ENCODE measurements around the gene ALG3.

ALG3 gene

DNA sequence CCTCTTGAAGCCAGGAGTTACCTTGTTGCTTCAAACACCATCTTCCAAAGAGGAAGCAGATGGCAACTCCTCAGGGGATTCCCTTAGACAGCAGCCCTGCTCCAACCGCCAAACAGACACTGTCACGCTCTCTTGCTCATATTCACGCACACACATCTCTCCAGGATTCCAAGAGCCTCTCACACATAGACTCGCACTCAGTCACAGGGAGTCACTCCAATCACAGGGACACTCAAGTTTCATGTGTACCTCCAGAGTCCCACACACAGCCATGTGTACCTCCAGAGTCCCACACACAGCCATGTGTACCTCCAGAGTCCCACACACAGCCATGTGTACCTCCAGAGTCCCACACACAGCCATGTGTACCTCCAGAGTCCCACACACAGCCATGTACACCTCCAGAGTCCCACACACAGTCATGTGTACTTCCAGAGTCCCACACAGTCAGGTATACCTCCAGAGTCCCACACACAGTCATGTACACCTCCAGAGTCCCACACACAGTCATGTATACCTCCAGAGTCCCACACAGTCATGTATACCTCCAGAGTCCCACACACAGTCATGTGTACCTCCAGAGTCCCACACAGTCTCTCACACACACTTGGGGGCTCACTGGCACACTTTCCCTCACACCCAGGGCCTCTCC is 13.3 kb downstream of the ALG3 start:
- DNase-seq (ENCODE audit: low spot score) = no peak

DNA sequence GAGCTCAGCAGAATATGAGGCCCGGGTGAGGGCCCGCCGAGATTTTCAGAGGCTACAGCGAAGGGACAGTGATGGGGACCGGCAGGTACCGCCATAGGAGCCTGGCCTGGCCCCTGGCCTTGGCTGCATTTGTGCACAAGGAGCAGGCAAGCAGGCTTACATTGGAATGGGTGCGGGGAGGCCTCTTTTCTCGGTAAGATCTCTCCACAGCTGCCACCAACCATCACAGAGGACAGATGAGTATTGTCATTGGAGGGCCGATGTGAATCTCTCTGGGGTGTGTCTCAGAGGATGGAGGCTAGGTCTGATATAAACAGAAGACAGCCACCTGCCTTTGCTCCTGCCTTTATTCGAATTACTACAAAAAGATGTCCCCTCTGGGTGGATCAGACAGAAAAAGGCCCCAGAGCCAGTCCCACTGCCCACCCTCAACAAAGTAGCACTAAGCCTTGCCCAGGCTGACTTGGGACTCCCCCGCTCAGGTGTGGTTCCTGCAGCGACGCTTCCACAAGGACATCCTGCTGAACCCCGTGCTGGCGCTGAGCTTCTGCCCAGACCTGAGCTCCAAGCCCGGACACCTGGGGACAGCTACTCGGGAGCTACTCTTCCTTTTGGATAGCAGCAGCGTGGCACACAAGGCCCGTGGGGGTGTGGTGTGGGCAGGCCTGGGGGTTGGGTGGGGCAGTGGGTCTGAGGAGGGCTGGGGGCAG is 13.9 kb downstream of the ALG3 start:
- no peak for DNase-seq (ENCODE audit: low spot score)

- peak; percentile 55 for DNase-seq (ENCODE audit: low spot score)
These were observed 14.5 kb downstream of the ALG3 start for GRCh38 chr3:184234224-184234623.

GRCh38 chr3:184233127-184233843 is 15.5 kb downstream of the ALG3 start:
- no peak for DNase-seq (ENCODE audit: low spot score)

- DNase-seq (ENCODE audit: low spot score) = no peak
These were observed 17.1 kb downstream of the ALG3 start for GRCh38 chr3:184231671-184232070.

GRCh38 chr3:184230603-184231528 is 17.9 kb downstream of the ALG3 start:
- DNase-seq (ENCODE audit: low spot score) = no peak

DNA sequence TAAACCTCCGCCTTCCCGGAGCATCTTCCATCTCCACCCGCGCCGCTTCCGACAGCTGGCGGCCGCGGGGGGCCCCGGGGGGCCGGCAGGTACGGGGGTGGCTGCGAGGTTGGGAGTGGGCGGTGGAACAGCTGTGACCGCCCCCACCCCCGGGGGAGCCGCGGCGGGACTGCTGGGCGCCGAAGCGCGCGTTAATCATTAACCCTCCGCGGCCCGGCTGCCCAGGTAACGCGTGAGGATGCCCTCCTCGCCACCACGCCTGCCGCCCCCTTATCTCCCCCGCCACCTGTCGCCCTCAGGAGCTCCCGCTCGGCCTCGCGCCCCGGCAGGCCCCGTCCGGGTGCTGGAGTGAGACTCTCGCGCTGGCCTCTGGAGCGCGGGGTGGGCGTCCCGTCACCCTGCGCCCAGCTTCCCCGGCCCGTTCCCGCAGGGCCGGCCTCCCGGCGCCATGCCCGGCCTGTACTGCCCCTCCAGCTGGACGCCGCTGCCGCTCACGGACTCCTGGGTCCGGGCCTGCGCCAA is 18.6 kb downstream of the ALG3 start:
- DNase-seq (ENCODE audit: low spot score) = no peak

DNA sequence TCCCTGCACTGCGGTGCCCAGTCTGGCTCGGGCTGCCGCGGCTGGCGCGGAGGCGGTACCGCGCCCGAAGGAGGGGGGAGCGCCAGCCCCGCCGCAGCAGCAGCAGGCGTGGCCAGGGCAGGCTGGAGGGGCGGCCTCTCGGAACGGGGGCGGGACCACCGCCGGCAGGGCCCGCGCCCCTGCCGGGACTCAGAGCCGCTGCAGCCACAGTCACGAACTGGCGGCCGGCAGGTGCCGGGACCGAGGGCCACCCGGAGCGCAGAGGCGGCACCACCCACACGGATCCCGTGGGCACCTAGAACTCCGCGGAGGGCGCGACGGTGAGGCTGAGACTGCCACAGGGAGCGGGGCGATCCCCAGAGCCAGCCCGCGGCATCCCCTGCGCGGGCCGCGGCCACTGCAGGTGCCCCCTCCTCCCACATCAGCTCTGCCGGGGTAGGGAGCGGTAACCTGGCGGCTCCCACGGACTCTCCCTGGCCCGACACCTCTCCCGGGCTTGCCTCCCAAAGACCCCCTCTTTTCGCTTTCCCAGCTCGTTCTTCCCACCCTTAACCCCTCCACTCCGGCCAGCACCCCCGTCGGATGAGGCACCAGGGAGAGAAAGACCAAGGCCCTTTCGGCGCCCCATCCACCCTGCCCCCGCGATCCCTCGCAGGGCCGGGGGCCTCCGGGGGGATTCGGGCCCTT is 19.2 kb downstream of the ALG3 start, which contains the start of gene VWA5B2:
TSS of gene VWA5B2 (plus strand) at position 192 of the 687 bp plus-strand sequence. CDS start 944 bp downstream, outside the sequence.
- no peak for DNase-seq (ENCODE audit: low spot score)

DNA sequence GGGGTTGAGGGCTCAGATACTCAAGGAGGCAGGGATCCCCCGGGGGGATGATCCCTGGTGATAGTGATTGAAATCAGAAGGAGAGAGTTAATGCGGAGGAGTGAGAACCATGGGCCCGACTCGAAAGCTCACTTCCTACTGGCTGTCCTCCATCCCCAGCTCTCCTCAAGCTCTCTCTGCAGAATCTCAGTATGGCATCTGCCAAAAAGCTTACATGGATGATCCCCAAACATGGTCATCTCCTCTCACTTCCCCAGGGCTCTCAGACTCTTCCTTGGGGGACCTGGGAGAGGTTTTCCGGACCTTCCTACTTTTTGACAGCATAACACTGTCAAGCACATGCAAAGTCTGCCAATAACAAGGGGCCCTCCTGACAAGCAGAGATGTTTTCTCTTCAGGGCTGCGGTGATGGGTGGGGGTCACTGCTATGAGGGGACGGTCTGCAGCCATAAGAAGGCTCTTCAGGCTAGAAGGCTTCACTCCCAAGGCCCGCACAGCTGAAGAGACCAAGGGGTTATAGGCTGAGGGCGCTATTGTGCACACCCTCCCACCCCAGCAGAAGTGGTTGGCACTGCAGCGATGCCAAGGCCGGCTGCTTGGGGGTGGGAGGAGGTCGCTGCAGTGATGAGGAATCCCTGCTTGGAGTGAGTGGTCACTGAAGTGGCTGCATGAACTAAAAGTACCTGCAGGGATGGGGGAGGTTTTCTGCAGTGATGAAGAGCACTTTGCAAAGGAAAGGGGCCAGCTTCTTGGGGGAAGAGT is 20.2 kb downstream of the ALG3 start:
- no peak for DNase-seq (ENCODE audit: low spot score)

GRCh38 chr3:184227481-184227935 is 21.3 kb downstream of the ALG3 start:
- no peak for DNase-seq (ENCODE audit: low spot score)

GRCh38 chr3:184223946-184224345 is 24.8 kb downstream of the ALG3 start:
- DNase-seq (ENCODE audit: low spot score) = no peak

GRCh38 chr3:184222521-184222920 is 26.2 kb downstream of the ALG3 start:
- no peak for DNase-seq (ENCODE audit: low spot score)

GRCh38 chr3:184218814-184219213 is 29.9 kb downstream of the ALG3 start:
- no peak for DNase-seq (ENCODE audit: low spot score)

- DNase-seq (ENCODE audit: low spot score) = no peak
These were observed 37.0 kb downstream of the ALG3 start for GRCh38 chr3:184211718-184212117.

DNA sequence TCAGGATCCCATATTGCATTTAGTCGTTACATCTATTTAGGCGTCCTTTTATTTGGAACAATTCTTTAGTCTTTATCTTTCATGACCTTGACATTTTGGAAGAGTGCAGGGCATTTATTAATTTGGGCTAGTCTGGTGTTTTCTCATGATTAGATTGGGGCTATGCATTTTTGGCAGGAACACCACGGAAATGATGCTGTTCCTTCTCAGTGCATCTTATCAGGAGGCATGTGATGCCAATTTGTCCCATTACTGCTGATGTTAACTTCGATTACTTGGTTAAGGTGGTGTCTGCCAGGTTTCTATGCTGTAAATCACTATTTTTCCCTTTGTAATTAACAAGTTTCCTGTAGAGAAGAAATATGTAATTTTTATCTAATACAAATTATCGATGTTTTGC is 37.5 kb downstream of the ALG3 start:
- DNase-seq (ENCODE audit: low spot score) = no peak

DNA sequence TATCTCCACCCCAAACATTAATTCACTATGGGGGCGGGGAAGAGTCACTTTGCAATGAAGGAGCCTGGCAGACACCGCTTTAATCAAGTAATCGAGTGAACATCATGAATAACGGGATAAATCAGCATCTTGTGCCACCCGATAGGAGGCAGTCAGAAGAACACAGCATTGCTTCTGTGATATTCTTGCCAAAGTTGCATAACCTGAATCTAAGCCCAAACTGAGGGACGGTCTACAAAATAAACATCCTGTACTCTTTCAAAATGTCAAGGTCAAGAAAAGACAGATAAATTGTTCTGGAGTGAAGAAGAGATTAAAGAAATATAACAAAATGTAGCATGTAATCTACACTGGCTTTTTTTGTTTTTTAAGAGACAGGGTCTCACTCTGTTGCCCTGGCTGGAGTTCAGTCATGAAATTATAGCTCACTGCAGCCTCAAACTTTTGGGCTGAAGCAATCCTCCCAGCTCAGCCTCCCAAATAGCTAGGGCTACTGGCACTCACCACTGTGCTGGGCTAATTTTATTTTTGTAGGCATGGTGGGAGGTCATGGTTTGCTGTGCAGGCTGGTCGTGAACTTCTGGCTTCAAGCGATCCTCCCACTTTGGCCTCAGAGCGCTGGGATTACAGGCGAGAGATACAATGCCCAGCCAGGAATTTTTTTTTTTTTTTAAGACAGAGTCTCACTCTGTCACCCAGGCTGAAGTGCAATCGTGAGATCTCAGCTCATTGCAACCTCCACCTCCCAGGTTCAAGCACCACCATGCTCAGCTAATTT is 39.4 kb downstream of the ALG3 start:
- DNase-seq (ENCODE audit: low spot score) = no peak

GRCh38 chr3:184203526-184203925 is 45.2 kb downstream of the ALG3 start:
- no peak for DNase-seq (ENCODE audit: low spot score)

DNA sequence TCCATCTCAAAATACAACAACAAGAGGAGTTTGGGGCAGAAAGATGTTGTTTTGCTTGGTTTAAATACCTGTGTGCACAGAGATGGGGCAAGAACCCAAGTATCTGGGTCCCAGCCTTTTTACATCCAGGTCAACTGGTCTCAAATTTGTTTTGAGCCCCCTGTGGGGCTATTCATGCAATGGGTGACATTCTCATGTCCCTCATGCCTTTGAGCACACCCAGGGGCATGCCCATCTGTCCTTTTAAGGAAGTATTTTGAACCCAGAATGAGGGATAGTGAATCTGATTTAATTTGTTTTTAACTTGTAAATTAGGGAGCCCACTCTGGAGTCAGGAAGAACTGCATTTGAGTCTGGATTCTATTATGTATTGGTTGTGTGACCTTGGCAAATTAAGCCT is 47.9 kb downstream of the ALG3 start:
- no peak for DNase-seq (ENCODE audit: low spot score)

DNA sequence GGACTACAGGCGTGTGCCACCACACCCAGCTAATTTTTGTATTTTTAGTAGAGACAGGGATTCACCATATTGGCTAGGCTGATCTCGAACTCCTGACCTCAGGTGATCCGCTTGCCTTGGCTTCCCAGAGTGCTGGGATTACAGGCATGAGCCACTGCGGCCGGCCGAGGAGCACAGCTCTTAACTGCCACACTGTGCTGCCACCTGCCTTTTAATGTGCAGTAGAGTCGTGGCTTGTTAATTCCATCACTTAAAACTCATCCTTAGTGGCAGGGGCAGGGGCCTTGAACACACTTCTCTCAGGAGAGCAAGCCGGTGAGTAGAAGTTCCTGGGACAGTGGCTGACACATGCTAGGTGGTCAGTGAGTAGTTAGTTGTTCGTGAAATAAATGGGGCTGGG is 50.3 kb downstream of the ALG3 start:
- no peak for DNase-seq (ENCODE audit: low spot score)

DNA sequence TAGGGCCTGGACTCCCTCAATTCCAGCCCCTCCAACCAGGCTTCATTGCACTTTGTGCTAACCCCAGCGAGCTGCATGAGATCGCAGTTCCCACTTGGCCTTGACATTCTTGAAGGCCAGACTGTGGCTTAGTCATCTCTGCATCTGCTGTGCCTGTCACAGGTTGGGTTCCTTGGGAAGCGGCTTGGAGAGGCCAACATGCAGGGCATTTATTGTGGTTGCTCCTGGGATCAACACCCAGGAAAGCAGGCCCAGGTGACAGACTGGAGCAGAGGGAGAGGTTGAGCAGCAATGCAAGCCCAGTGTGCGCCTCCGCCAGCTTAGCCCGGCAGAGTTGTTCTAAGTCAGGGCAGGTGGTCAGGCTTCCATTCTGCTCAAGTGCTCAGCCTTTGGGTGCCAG is 52.2 kb downstream of the ALG3 start:
- DNase-seq (ENCODE audit: low spot score) = no peak

Data from kidney capillary endothelial cell (primary cell).